Calu3 (cell line): ENCODE data around the gene CIPC. TPM values are rescaled to one million over a fixed set of nuclear protein-coding genes. Genes with fewer than 3 reads are reported as not detected.

ENCODE experiments used
- BruUV-seq: library from RNA; stranded (reverse); fragments of 400-500 nt; replicated peaks from 2 replicates; lab custom pipeline; 2021; lab: Mats Ljungman, UMichigan
- CTCF ChIA-PET: fragments of 300-600 bp; sonication (Branson Sonifier 250); formaldehyde crosslinking; loops from one replicate; lab custom pipeline; 2022; ENCODE audit warnings: antibody characterized with exemption; lab: Charles Lee
- DNase-seq: peaks from one replicate; pipeline ENCODE4 v3.0.0; 2022
- H3K27ac Mint-ChIP-seq: one replicate; pipeline ENCODE4 v1.8.0; 2022; ENCODE audit warnings: mixed read lengths; ENCODE audit not compliant: unreplicated experiment
- H3K27me3 Mint-ChIP-seq: one replicate; pipeline ENCODE4 v1.8.0; 2022; ENCODE audit warnings: mixed read lengths; ENCODE audit not compliant: unreplicated experiment
- H3K36me3 Mint-ChIP-seq: one replicate; pipeline ENCODE4 v1.8.0; 2022; ENCODE audit warnings: mild to moderate bottlenecking, moderate library complexity, mixed read lengths; ENCODE audit not compliant: insufficient read depth, unreplicated experiment
- H3K4me1 Mint-ChIP-seq: one replicate; pipeline ENCODE4 v1.8.0; 2022; ENCODE audit warnings: mild to moderate bottlenecking, low read depth, mixed read lengths; ENCODE audit not compliant: unreplicated experiment
- H3K4me3 Mint-ChIP-seq: one replicate; pipeline ENCODE4 v1.8.0; 2022; ENCODE audit warnings: mild to moderate bottlenecking, low read depth, moderate library complexity, mixed read lengths; ENCODE audit not compliant: unreplicated experiment
- H3K9me3 Mint-ChIP-seq: one replicate; pipeline ENCODE4 v1.8.0; 2022; ENCODE audit warnings: low read depth, mixed read lengths; ENCODE audit not compliant: unreplicated experiment
- intact Hi-C: fragments of 100-400 bp; cut with micrococcal nuclease; formaldehyde crosslinking; loops from one replicate; pipeline ENCODE4 v1.10.0; 2022; ENCODE audit not compliant: unreplicated experiment
- total RNA-seq: library from RNA; stranded (reverse); gene quantifications from 2 replicates; pipeline ENCODE4 v1.2.3, GENCODE V29; 2022
- TF ChIP-seq, protein P1 (sequence below): fragments of 200-600 bp; IDR thresholded peaks from one replicate; pipeline ENCODE4 v1.8.0; 2022; ENCODE audit warnings: antibody characterized with exemption; ENCODE audit not compliant: unreplicated experiment

CIPC gene
- total RNA-seq, 1 experiment from 2014 or later: 16.5 TPM

DNA sequence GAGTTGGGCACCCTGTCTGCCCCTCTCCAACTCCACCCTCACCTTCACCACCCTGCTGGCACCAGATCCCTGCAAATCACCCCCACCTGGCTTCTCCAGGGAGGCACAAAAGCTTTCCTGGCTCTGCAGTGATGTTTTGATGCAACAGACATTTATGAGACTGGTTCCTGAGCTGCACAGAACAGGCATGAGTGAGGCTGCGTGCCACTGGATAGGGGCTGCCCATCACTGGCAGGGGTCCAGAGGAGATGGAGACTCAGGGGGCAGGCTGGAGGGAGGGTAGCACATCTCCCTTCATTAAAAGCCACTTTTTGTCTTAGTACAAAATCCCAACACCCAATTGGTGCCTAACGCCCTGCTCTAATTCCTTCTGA lies 60.8 kb downstream of the CIPC start:
- Mint-ChIP-seq H3K27ac (no peak overlapping the region), H3K9me3 (no peaks in the 10 kb centered on the region), H3K4me1 (peaks cover 10% of the 10 kb centered on the region), H3K36me3 (no peaks in the 10 kb centered on the region), H3K27me3 (peaks cover 82% of the 10 kb centered on the region), H3K4me3 (no peak overlapping the region)
- intact Hi-C loops: no loop called here
- TF ChIP-seq, protein P1, sequence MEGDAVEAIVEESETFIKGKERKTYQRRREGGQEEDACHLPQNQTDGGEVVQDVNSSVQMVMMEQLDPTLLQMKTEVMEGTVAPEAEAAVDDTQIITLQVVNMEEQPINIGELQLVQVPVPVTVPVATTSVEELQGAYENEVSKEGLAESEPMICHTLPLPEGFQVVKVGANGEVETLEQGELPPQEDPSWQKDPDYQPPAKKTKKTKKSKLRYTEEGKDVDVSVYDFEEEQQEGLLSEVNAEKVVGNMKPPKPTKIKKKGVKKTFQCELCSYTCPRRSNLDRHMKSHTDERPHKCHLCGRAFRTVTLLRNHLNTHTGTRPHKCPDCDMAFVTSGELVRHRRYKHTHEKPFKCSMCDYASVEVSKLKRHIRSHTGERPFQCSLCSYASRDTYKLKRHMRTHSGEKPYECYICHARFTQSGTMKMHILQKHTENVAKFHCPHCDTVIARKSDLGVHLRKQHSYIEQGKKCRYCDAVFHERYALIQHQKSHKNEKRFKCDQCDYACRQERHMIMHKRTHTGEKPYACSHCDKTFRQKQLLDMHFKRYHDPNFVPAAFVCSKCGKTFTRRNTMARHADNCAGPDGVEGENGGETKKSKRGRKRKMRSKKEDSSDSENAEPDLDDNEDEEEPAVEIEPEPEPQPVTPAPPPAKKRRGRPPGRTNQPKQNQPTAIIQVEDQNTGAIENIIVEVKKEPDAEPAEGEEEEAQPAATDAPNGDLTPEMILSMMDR: no peak
- DNase-seq: no peak
- no TSS peak for BruUV-seq
- CTCF ChIA-PET: interaction anchor here (0.6 kb wide), 1 partner anchor 158 kb away, joined by 3 read pairs; no protein-coding TSS in a partner anchor

DNA sequence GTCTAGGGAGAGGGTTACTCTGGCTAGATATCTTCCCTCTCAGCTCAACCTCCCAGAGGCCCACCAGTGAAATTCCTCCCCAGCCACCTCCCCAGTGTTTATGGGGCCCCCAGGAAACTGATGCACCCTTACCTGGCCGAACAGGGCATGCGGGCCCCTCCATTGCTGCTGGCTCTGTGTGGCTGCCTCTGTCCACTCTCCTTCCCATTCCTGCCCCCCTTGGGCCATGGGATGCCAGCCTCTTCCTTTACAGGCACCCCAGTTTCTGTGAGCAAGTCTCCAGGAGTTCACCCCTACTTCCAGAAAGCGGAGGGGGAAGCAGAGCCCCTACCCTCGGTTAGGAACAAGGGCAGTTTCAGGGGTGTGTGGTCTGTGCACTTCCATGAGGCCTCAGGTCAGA lies 63.0 kb downstream of the CIPC start:
- no TSS peak for BruUV-seq
- TF ChIP-seq, protein P1: no peak

More for the DNA sequence above, 63.0 kb downstream of the CIPC start:
- Mint-ChIP-seq H3K36me3 (no peaks in the 10 kb centered on the region), H3K9me3 (no peaks in the 10 kb centered on the region), H3K4me1 (peaks cover 10% of the 10 kb centered on the region), H3K27me3 (peaks cover 78% of the 10 kb centered on the region), H3K4me3 (no peak overlapping the region), H3K27ac (no peak overlapping the region)
- no peak for DNase-seq
- intact Hi-C loops: no loop called here
- CTCF ChIA-PET: no interaction called here

Other genes with a start within 250 kb of the CIPC start
- gene IRF2BPL, start 69.5 kb upstream of the CIPC start, total RNA-seq: 30.1 and 33.1 TPM in 2 replicates
- gene ZDHHC22, start 43.5 kb downstream of the CIPC start, total RNA-seq: not detected in 2 replicates
- 1.1 and 2.1 TPM in 2 replicates for gene TMEM63C, start 83.5 kb downstream of the CIPC start, total RNA-seq
- not detected in 2 replicates for gene NGB, start 172.9 kb downstream of the CIPC start, total RNA-seq
- gene POMT2, start 222.6 kb downstream of the CIPC start, total RNA-seq: 21.7 and 22.9 TPM in 2 replicates
- gene GSTZ1, start 222.8 kb downstream of the CIPC start, total RNA-seq: 14.2 and 14.7 TPM in 2 replicates